Measurements from ENCODE around the gene RASGRP3. TPM values are rescaled to one million over a fixed set of nuclear protein-coding genes. Genes with fewer than 3 reads are reported as not detected.

Gene RASGRP3
- total and polyA plus RNA-seq, 2 of the 13 experiments (the other 11 are each of a cell fraction or from before 2014, with no cell fraction given) = 0.01 TPM; not detected in 1

DNA sequence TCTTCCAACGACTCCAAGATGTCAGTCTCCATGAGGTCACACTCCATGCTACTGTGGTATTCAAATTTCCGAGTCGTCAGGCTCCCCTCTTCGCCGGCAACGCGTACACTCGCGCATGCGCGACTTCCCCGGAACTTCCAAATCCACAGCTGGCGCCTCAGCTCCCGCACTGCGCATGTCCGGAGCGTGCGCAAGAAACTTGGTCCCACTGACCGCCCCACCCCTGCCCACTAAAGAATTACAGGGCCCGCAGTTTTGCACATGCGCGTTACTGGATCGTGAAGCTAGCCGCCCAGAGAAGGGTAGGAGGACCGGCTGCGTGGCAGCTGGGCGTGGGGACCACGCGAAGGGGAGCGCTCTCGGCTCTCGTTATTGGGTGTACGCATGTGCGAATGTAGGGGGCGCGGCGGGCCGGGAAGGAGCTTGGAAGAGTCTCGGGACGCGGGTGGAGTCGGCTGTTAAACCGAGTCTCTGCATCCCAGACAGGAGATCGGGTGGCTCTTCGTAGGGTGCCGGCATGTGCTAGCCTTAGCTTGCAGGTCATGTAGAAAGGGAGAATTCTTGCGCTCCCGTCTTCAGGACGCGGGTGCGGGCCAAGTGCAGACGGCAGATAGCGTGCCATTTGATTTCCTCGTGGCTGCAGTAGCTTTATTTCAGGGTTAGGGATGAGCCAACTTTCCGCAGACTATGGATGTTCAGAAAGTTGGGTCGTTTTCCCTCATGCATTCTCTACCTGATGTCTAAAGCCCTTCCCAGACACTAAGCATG lies 122.9 kb downstream of the RASGRP3 start, which contains the start of gene FAM98A (continued):
- TF ChIP-seq, protein P1, sequence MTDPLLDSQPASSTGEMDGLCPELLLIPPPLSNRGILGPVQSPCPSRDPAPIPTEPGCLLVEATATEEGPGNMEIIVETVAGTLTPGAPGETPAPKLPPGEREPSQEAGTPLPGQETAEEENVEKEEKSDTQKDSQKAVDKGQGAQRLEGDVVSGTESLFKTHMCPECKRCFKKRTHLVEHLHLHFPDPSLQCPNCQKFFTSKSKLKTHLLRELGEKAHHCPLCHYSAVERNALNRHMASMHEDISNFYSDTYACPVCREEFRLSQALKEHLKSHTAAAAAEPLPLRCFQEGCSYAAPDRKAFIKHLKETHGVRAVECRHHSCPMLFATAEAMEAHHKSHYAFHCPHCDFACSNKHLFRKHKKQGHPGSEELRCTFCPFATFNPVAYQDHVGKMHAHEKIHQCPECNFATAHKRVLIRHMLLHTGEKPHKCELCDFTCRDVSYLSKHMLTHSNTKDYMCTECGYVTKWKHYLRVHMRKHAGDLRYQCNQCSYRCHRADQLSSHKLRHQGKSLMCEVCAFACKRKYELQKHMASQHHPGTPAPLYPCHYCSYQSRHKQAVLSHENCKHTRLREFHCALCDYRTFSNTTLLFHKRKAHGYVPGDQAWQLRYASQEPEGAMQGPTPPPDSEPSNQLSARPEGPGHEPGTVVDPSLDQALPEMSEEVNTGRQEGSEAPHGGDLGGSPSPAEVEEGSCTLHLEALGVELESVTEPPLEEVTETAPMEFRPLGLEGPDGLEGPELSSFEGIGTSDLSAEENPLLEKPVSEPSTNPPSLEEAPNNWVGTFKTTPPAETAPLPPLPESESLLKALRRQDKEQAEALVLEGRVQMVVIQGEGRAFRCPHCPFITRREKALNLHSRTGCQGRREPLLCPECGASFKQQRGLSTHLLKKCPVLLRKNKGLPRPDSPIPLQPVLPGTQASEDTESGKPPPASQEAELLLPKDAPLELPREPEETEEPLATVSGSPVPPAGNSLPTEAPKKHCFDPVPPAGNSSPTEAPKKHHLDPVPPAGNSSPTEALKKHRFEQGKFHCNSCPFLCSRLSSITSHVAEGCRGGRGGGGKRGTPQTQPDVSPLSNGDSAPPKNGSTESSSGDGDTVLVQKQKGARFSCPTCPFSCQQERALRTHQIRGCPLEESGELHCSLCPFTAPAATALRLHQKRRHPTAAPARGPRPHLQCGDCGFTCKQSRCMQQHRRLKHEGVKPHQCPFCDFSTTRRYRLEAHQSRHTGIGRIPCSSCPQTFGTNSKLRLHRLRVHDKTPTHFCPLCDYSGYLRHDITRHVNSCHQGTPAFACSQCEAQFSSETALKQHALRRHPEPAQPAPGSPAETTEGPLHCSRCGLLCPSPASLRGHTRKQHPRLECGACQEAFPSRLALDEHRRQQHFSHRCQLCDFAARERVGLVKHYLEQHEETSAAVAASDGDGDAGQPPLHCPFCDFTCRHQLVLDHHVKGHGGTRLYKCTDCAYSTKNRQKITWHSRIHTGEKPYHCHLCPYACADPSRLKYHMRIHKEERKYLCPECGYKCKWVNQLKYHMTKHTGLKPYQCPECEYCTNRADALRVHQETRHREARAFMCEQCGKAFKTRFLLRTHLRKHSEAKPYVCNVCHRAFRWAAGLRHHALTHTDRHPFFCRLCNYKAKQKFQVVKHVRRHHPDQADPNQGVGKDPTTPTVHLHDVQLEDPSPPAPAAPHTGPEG (CRISPR knock-in tag; IDR thresholded peaks at IDR 0.05) = peak; percentile 65
- TF ChIP-seq, protein P2, sequence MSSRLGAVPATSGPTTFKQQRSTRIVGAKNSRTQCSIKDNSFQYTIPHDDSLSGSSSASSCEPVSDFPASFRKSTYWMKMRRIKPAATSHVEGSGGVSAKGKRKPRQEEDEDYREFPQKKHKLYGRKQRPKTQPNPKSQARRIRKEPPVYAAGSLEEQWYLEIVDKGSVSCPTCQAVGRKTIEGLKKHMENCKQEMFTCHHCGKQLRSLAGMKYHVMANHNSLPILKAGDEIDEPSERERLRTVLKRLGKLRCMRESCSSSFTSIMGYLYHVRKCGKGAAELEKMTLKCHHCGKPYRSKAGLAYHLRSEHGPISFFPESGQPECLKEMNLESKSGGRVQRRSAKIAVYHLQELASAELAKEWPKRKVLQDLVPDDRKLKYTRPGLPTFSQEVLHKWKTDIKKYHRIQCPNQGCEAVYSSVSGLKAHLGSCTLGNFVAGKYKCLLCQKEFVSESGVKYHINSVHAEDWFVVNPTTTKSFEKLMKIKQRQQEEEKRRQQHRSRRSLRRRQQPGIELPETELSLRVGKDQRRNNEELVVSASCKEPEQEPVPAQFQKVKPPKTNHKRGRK (CRISPR knock-in tag; IDR thresholded peaks at IDR 0.05) = no peak
- TF ChIP-seq FOXC1 (CRISPR knock-in tag; IDR thresholded peaks at IDR 0.05; ENCODE audit: borderline replicate concordance) (no peak; the same call in 1 of the 2 replicates), ZFP37 (CRISPR knock-in tag; IDR thresholded peaks at IDR 0.05; ENCODE audit: borderline replicate concordance) (peak; percentile 87; the same call in 1 of the 2 replicates), ASH2L (IDR thresholded peaks at IDR 0.05; ENCODE audit: insufficient read length, low read depth, low read length) (peak; percentile 55), RBFOX2 (IDR thresholded peaks at IDR 0.05; ENCODE audit: low read depth, low read length) (peak; percentile 81), ZNF747 (CRISPR knock-in tag; IDR thresholded peaks at IDR 0.05; ENCODE audit: borderline replicate concordance) (peak; percentile 92; the same call in 1 of the 2 replicates), CENPT (CRISPR knock-in tag; IDR thresholded peaks at IDR 0.05; ENCODE audit: low read depth) (peak; percentile 71; the same call in 1 of the 2 replicates), ZNF264 (CRISPR knock-in tag; IDR thresholded peaks at IDR 0.05) (peak; percentile 29; the same call in 1 of the 2 replicates), ZBTB20 (CRISPR knock-in tag; IDR thresholded peaks at IDR 0.05; ENCODE audit: borderline replicate concordance, low read depth) (peak; percentile 90), ZNF788 (CRISPR knock-in tag; IDR thresholded peaks at IDR 0.05; ENCODE audit: borderline replicate concordance) (peak; percentile 49; the same call in 1 of the 2 replicates), ZSCAN25 (CRISPR knock-in tag; IDR thresholded peaks at IDR 0.05) (peak; percentile 95), ZNF780A (CRISPR knock-in tag; IDR thresholded peaks at IDR 0.05) (peak; percentile 73; the same call in 1 of the 2 replicates)
